Activated CD4-positive, alpha-beta memory T cell treated with anti-CD3 and anti-CD28 coated beads for 36 hours (primary cell): Measurements from ENCODE around the gene HSD3B7. TPM values are rescaled to one million over a fixed set of nuclear protein-coding genes. Genes with fewer than 3 reads are reported as not detected.

Source experiments
- total RNA-seq, 2 experiments: library from RNA; stranded (reverse); gene quantifications; one replicate each; pipeline ENCODE4 v1.2.3, GENCODE V29; 2021

The HSD3B7 gene
- total RNA-seq, 2 experiments from 2014 or later = 2.2 TPM

Other genes with a start within 250 kb of the HSD3B7 start
- 10 to 100 TPM; 24.1 to 27.9 TPM for gene PHKG2, start 236.8 kb upstream of the HSD3B7 start, total RNA-seq
- gene CFAP119, start 223.1 kb upstream of the HSD3B7 start, total RNA-seq = 1 to 10 TPM; 3.8 to 4.9 TPM
- gene RNF40, start 222.9 kb upstream of the HSD3B7 start, total RNA-seq = 10 to 100 TPM; 70.9 to 72.8 TPM
- 1 to 10 TPM; 2.9 to 3.1 TPM for gene ZNF629, start 198.0 kb upstream of the HSD3B7 start, total RNA-seq
- 10 to 100 TPM; 25.6 to 25.7 TPM for gene BCL7C, start 91.1 kb upstream of the HSD3B7 start, total RNA-seq
- gene CTF1, start 88.6 kb upstream of the HSD3B7 start, total RNA-seq = under 1 TPM; 0.22 to 0.43 TPM
- 10 to 100 TPM; 21.0 to 22.2 TPM for gene FBXL19, start 61.6 kb upstream of the HSD3B7 start, total RNA-seq
- 1 to 10 TPM; 9.6 to 9.7 TPM for gene ORAI3, start 36.1 kb upstream of the HSD3B7 start, total RNA-seq
- 10 to 100 TPM; 16.4 to 17.4 TPM for gene SETD1A, start 27.5 kb upstream of the HSD3B7 start, total RNA-seq
- gene STX1B, start 25.4 kb downstream of the HSD3B7 start, total RNA-seq = 1 to 10 TPM in 1 of 2 experiments, under 1 TPM in 1; 0.92 to 1.0 TPM
- 10 to 100 TPM; 46.7 to 46.8 TPM for gene STX4, start 48.4 kb downstream of the HSD3B7 start, total RNA-seq
- 10 to 100 TPM; 11.4 to 13.3 TPM for gene ZNF668, start 89.0 kb downstream of the HSD3B7 start, total RNA-seq
- 10 to 100 TPM; 18.6 to 19.9 TPM for gene ZNF646, start 89.2 kb downstream of the HSD3B7 start, total RNA-seq
- gene PRSS53, start 103.7 kb downstream of the HSD3B7 start, total RNA-seq = 1 to 10 TPM; 3.4 to 5.3 TPM
- 10 to 100 TPM; 67.3 to 72.3 TPM for gene VKORC1, start 109.6 kb downstream of the HSD3B7 start, total RNA-seq
- gene BCKDK, start 123.2 kb downstream of the HSD3B7 start, total RNA-seq = 10 to 100 TPM; 38.5 to 40.5 TPM
- gene KAT8, start 132.5 kb downstream of the HSD3B7 start, total RNA-seq = 10 to 100 TPM; 48.8 to 49.6 TPM
- not detected for gene PRSS8, start 150.5 kb downstream of the HSD3B7 start, total RNA-seq
- gene PRSS36, start 164.9 kb downstream of the HSD3B7 start, total RNA-seq = under 1 TPM in 1 of 2 experiments, not detected in 1; 0.24 TPM
- gene FUS, start 194.9 kb downstream of the HSD3B7 start, total RNA-seq = 100 to 1,000 TPM; 459 to 489 TPM
- gene PYCARD, start 217.6 kb downstream of the HSD3B7 start, total RNA-seq = 10 to 100 TPM; 13.6 to 14.6 TPM
- not detected for gene TRIM72, start 228.9 kb downstream of the HSD3B7 start, total RNA-seq
- gene PYDC1, start 231.9 kb downstream of the HSD3B7 start, total RNA-seq = not detected